NCI-H2107 (cell line): Measurements from ENCODE around the gene ACSF2.
"Not testable (repeated sequence)": the region's sequence is repeated elsewhere in the genome, so short reads cannot be mapped to it uniquely, and the experiment has no call there.

Experiments
- DNase-seq: peaks from one replicate; lab custom pipeline; 2025; lab: John Stamatoyannopoulos, UW

ACSF2 gene

DNA sequence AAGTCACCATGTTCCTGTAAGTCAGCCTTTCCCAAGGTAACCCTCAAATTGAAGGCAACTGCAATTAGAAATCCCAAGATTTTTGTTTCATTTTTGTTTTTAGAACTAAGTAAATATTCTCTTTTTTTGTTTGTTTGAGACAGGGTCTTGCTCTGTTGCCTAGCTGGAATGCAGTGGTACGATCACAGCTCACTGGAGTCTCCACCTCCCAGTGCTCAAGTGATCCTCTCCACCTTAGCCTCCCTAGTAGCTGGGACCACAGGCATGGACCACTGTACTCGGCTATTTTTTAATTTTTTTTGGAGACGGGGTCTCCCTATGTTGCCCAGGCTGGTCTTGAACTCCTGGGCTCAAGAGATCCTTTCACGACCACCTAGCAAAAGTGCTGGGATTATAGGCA is 18.1 kb upstream of the ACSF2 start:
- no peak for DNase-seq

DNA sequence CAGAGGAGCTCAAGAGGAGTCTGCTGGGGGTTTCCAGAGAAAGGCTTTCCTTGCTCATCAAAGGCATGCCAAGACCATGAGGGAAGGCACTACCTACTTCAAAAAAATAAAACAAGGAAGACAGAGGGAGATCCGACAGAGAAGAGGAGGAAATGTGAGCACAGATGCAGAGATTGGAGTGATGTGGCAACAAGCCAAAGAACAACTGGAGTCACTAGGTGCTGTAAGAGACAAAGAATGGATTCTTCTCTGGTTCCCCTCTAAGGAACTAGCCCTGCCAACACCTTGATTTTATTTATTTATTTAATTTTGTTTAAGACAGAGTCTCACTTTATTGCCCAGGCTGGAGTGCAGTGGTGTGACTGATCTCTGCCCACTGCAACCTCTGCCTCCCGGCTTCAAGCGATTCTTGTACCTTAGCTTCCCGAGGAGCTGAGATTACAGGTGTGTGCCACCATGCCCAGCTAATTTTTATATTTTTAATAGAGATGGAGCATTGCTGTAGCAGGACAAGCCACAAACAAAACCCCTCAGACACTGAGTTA is 13.8 kb upstream of the ACSF2 start:
- no peak for DNase-seq

DNA sequence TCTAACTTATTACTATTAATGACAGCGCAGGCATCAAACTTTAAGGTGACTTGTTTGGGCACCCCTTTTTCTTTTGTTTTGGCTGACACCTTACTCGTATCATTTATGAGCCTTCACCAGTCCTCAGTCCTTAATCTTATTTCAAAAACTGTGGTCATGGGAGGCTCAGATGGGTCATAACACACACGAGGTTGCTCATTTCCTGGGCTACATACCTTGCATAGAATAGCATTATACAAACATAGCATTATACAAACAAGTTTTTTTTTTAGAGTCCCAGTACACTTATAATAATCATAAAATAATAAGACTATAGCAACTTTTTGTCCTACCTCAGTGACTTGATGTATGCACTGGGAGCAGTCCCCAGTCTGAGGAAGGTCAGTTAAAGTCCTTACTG is 11.2 kb upstream of the ACSF2 start:
- DNase-seq, result no peak

DNA sequence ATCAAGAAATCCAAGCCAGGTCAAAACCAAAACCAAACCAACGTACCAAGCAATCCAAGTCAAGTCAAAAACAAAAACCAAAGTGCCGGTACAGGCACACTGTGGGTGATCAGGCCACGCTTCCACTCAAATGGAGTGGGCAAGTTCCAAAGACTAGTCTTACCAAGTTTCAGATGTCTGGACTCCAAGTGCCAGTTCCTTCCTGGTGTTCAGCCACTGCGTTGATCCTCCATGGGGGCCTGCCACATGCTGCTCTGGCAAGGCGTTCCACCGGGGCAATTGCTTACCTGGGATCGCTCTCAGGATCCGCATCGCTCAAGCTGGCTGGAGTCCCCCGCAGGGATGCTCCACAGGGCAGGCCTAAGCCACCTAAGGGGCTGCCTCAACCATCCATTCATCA is 6.4 kb upstream of the ACSF2 start:
- DNase-seq, result not testable (repeated sequence)

DNA sequence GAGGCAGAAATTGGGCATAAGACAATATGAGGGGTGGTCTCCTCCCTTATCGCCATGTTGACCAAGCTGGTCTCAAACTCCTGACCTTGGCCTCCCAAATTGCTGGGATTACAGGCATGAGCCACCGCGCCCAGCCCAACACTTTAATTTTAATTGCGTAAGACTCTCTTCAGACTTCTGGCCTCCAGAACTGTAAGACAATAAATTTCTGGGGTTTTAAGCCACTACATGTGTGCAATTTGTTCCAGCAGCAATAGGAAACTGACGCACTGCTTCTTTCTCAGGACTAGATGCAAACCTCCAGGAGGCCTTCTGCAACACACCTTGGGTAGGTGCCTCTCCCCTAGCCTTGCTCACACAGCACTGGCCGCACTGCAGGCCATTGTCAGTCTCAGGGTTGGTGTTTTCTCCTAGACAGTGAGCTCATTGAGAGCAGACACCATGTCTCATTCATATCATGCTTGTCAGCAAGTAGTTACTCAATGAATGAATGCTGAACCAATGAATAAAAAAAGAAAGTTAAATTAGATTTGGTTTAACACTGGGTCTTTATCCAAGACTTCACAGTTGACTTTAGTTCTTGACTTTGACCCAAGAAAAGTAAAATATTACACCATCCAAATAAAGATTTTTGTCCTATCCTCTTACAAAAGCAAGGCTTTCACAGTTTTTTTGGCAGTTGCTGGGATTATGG is 5.5 kb upstream of the ACSF2 start:
- DNase-seq, result no peak

DNA sequence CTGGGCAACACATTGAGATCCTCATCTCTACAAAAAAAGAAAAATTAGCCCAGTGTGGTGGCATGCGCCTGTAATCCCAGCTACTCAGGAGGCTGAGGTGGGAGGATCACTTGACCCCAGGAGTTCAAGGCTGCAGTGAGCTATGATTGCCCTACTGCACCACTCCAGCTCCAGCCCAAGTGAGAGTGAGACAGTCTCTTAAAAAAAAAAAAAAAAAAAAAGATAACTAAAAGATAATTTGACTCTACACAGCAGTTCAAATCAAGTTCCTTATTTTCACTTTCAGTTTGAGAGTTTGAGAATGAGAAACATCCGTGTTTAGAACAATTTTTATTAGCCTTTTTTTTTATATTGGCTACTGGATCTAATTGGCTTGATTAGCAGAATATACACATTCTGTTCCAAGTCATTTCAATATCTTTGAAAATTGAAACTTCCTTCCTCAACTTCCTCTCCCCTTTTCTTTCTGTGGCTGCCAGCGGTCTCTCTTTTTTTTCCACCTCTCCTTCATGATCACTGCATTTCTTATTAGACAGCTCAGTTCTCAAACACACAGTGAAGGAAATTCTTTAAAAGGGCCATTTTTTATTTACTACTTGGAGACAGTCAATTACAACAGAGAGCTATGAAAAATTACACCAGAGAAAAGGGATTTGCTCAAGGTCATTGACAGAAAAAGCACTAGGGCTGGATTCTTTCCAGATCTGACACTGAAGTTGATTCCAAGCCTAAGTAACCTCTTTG is 4.5 kb upstream of the ACSF2 start:
- no peak for DNase-seq

DNA sequence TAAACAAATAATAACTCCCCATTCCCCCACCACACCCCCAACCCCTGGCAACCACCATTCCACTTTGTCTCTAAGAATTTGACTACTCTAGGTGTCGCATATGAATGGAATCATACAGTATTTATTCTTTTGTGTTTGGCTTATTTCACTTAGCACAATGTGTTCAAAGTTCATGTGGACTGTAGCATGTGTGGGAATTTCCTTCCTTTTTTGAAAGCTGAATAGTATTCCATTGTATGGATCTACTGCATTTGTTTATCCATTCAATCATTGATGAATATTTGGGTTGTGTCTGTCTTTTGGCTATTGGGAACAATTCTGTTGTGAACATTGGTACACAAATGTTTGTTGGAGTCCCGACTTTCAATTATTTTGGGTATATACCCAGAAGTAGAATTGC is 3.3 kb upstream of the ACSF2 start:
- no peak for DNase-seq

DNA sequence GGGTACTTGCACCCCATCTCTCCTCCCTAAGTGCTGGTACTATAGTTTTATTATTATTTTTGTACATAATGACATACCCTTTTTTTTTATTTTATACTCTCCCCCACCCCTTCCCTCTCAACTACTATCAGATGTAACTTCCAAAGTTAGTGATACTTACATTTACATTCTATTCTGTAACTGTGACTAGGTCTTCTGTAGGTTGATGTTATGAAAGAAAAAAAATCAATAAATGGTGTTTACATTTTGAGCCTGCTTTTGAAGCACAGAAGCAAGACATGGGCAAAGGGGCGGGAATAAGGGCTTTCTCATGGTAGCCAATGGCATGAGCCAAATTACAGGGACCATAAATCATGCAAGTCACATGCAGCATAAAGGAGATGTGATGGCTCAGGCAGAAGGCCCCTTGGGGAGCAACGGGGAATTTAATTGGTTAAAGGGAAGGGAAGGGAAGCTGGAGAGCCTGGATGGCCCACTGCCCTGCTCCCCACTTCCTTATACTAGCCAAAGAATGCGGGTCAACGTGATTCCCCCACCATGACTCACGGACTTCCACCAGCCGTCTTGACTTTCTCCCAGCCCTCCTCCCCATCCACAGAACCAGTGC is 2.4 kb upstream of the ACSF2 start:
- no peak for DNase-seq

DNA sequence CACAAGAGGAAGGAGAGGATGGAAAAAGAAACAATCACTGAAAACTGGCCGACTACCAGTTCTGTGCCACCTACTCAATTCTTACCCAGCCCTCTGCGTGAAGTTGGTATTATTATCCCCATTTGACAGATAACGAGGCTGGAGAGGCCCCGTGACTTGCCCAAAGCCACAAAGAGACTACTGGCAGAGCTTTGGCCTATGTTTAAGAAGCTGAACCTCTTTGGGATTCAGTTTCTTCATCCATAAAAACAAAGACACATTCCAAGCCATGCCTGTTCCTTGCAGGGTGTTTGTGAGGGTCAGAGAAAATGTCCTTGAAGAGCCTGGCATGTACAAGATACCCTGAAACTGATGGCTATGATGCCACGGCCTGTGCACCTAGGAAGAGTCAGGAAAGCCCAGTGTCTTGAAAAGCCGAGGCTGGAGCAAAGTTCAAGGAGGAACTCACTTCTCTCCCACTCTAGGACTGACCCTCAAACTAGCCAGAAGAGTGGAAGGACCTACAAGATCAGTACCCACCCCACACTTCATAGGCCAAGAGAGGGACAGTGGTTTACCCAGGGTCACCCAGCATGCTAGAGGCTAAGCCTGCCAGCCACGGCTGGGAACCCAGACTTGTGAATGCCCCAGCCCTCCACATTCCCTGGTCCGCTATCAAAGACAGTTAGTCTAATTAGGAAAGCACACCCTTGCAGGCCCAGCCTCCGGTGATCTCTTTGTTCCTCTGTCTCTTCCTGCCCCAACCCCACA is 1.6 kb upstream of the ACSF2 start:
- DNase-seq, result no peak

DNA sequence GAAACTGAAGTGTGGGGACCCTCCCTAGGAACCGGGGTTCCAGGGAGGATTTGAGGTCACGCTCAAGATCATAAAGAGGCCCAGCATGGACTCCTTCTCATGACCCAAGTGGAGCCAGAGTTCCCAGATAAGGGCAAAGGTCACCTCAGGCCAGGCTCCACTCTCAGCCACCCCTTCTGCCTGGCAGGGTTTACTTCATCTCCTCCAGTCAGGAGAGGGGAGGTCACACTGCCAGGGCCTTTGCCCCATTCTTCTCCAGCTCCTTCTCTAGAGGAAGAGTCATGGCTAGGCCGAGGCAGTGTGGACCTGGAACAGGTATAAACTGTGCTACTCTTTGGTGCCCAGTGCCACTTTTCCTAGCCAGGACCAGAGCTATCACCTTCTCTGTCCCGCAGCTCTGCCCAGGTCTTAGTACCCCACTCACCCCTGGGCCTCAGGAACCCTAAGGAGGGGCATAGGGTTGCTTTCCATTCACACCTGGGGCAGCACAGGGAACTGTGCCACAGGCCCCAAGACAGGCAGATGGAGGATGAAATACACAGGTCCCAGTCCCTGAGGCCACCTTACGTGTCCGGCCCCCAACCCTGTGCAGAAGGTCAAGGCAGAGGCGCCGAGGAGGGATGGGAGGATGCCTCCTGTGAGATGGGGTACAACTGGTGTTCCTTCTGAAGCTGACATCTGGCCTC is 879 bp upstream of the ACSF2 start:
- DNase-seq, result no peak

DNA sequence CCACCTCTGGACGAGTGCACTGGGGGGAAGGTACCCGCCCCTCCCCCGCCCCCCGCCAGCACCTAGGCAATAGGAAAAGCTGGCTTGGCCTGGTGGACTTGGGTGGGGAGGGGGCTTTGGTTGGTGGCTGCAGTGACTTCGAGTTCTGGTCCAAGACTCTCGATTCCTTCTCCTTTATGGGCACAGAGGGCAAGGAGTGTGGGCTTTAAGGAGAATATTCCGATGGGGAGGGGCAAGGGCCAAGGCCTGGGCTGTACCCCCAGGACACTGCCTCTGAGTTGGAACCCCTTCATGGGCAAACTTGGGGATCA is 409 bp downstream of the ACSF2 start:
- no peak for DNase-seq

DNA sequence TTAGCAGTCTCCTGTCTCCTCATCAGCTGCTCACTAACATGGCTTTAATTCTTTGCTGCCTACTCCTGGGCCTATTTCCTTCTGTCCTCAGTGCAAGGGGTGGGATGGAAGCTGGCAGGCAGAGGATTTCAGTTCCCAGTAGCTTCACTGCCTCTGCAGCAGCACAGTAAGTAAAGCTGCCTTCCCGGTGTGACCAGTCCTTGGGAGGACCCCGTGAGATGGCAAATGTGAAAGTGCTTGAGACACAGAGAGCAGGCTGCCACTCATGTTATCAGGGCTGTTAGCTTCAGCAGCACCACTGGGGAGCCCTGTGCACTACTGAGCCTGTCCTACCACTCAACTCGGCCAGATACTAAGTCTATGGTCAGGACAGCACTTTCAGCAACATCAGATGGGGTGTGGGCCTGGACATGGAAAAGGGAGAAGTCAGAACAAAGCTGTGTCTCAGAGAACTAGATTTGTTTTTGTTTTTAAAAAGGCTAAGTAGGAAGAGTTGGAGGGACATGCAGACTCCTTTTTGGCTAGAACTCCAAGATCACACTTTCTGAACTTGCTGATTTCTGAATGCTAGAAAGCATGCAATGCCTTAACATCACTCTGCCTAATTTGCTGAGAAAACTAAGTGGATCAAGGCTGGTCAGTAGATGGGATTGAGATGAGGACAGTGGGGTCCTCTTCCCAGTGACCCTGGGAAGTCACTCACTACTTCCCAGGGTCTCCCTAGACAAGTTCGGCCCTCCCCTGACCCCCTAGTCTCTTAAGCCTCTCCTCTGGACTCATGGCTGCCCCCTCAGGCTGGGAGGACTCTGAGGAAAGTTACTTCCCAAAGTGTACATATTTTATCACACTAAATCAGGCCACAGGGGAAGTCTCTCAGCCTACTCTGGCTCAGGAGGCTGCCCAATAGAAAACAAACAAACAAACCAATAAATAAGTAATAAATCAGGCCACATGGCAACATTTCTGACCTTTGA is 1.1 kb downstream of the ACSF2 start:
- DNase-seq, result no peak

DNA sequence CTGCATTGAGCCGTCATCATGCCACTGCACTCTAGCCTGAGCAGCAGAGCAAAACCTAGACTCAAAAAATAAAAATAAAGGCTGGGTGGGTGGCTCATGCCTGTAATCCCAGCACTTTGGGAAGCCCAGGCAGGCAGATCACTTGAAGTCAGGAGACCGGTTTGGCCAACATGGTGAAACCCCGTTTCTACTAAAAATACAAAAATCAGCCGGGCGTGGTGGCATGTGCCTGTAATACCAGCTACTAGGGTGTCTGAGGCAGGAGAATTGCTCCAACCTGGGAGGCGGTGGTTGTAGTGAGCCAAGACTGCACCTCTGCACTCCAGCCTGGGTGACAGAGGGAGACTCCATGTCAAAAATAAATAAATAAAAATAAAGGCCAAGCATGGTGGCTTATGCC is 2.1 kb downstream of the ACSF2 start:
- not testable (repeated sequence) for DNase-seq

DNA sequence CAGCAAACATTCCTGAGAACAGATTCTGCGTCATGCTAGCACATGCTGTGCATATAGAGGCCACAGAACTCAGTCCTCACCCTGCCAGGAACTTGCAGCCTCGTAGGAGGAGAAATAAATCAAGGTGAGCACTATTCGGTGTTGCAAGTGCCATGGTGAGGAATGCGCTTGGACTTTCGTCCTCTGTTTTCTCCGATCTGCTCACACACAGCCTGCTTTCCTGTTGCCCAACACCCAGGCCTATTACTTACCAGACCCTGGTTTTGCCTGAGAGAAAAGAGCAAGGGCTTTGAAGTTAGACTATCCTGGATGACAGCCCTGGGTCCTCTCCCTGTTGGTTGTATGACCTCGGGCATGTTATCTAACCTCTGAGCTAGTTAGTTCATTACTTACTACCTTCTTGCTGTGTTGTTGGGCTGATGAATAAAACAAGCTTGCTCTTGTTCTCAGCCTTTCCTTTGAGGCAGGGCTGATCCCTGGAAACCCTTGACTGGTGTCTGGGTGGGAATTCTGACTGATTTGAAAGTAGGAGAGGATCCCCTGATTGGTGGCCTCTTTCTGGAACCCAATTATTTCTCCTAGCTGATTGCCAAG is 2.9 kb downstream of the ACSF2 start:
- DNase-seq, result no peak

DNA sequence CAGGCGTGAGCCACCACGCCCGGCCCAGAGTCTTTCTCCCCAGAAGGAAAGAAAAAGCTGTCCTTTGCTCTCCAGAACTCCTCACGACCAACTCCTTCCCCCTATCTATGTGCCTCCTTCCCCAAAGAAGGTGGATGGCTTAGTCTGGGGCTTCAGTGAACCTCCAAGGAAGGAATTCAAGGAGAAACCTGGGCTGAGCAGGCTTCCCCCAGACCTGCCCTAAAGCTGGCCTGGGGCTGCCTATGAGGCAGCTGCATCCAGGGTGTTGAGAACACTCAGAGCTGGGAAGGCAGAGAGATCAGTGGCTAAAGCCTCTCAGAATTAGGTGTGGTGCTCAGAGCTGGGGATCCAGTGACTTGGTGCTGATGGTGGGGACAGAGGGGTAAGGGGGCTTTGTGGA is 3.8 kb downstream of the ACSF2 start:
- DNase-seq, result no peak

DNA sequence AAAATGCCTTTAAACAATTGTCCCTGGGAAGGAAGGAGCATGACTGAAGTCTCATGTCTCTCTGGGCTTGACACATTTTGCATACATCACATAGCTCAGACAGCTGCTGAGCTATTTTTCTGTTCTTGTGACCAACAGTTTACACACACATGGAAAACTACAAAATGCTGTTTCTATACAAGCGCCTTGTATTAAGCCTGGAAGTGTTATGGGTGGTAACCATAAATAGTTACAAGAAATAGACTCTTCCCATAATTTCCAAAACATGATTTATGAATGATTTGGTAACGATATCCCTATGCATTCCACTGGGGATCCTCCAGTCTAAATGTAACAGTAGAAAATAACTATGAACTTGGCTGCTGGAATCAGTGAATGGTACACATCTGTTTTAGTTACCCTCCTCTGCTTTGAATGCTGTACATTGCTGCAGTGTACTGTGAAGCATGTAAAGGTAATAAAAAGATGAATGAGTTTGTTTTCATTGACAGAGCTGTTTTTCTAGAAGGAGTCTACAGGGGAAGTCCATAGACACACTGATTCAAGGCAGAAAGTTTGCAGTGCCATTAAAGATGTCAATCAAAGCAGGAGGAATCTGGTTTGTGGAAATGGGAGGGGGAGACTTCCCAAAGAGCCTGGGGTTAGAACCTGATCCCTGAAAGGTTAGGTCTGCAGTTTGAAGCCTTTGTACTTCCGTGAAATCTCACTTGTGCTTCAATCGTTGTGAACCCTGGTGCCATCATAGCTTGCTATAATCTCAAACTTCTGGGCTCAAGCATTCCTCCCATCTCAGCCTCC is 5.0 kb downstream of the ACSF2 start:
- no peak for DNase-seq

DNA sequence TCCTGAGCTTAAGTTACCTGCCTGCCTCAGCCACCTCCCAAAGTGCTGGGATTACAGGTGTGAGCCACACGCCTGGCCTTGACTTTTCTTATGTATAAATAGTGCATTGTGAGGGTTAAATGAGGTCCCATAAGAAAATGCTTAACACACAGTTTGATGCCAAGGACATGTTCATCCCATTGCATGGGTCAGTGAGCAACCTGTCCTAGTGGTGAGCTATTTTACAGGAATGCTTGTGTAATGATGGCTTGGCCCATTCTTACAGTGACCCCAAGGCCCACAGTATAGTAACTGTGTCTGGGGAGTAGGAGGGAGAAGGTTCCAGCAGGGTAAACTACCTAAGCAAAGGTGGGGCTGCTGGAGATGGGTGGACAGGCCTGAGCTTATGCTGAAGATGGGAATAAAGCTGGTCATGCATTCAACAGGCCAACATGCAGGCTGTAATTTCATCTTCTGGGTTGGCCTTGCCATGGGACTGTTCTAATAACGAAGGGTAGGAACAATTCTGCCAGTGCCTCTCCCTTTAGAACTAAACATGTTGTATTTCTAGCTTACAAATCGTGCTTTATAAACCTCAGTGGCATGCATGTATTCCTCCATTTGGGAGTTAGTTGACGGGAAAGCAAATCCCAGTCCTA is 6.2 kb downstream of the ACSF2 start:
- DNase-seq, result no peak

DNA sequence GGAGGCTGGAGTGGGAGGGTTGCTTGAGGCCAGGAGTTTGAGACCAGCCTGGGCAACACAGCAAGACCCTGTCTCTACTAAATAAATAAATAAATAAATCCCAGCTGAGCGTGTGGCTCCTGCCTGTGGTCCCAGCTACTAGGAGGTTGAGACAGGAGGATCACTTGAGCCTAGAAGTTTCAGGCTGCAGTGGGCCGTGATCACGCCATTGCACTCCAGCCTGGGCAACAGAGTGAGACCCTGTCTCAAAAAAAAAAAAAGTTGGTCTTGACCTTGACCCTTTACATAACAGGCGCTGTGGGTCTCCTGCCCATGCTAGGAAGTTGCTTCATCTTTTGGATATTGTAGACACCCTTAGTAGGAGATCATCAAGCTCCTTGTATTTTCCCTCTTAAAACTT is 11.4 kb downstream of the ACSF2 start:
- no peak for DNase-seq

DNA sequence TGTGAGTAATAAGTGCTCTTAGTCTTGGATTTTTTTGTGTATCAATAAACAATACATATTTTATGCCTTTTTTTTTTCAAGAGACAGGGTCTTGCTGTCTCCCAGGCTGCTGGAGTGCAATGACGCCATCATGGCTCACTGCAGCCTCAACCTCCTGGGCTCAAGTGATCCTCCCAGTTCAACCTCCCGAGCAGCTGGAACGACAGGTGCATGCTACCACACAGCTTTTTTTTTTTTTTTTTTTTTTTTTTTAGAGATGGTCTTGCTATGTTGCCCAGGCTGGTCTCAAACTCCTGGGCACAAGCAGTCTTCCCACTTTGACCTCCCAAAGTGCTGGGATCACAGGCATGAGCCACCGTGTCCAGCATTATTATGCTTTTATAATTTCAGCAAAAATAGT is 13.0 kb downstream of the ACSF2 start:
- no peak for DNase-seq
